H9 (cell line): Measurements from ENCODE around the gene SERTAD1. TPM values are rescaled to one million over a fixed set of nuclear protein-coding genes. Genes with fewer than 3 reads are reported as not detected.

Experiments
- DNase-seq: peaks from one replicate; pipeline ENCODE4 v3.0.0-alpha.2; 2017
- H2AFZ ChIP-seq: one replicate; pipeline ENCODE4 v1.6.1; 2013; ENCODE audit warnings: mild to moderate bottlenecking, low read length, control low read depth, moderate library complexity
- H2AK5ac ChIP-seq: 2 replicates; pipeline ENCODE4 v1.6.1; 2013; ENCODE audit warnings: low read length, control low read depth, mixed read lengths; ENCODE audit not compliant: insufficient read length
- H2BK120ac ChIP-seq: one replicate; pipeline ENCODE4 v1.6.1; 2013; ENCODE audit warnings: low read depth, mild to moderate bottlenecking, low read length, control low read depth, inconsistent platforms; ENCODE audit not compliant: poor library complexity, severe bottlenecking
- H2BK12ac ChIP-seq: 2 replicates; pipeline ENCODE4 v1.6.1; 2013; ENCODE audit warnings: low read length, control low read depth, mixed read lengths, low read depth; ENCODE audit not compliant: insufficient read length
- H2BK15ac ChIP-seq: 2 replicates; pipeline ENCODE4 v1.6.1; 2013; ENCODE audit warnings: low read depth, low read length, control low read depth
- H2BK20ac ChIP-seq: one replicate; pipeline ENCODE4 v1.6.1; 2013; ENCODE audit warnings: low read depth, mild to moderate bottlenecking, low read length, control low read depth, inconsistent platforms; ENCODE audit not compliant: poor library complexity, severe bottlenecking
- H2BK5ac ChIP-seq: 2 replicates; pipeline ENCODE4 v1.6.1; 2013; ENCODE audit warnings: low read length, control low read depth, mixed read lengths; ENCODE audit not compliant: insufficient read length
- H3K14ac ChIP-seq: 2 replicates; pipeline ENCODE4 v1.6.1; 2013; ENCODE audit warnings: low read length, control low read depth; ENCODE audit not compliant: insufficient read depth
- H3K18ac ChIP-seq: 2 replicates; pipeline ENCODE4 v1.6.1; 2013; ENCODE audit warnings: low read depth, mild to moderate bottlenecking, mixed read lengths, low read length, control low read depth; ENCODE audit not compliant: insufficient read length
- H3K23ac ChIP-seq: 2 replicates; pipeline ENCODE4 v1.6.1; 2013; ENCODE audit warnings: low read length, control low read depth, mixed read lengths, low read depth; ENCODE audit not compliant: insufficient read length
- H3K23me2 ChIP-seq: 2 replicates; pipeline ENCODE4 v1.6.1; 2013; ENCODE audit warnings: low read depth, mild to moderate bottlenecking, mixed read lengths, low read length, control low read depth; ENCODE audit not compliant: insufficient read length, poor library complexity, severe bottlenecking
- H3K27ac ChIP-seq: 2 replicates; pipeline ENCODE4 v1.5.1; 2013; ENCODE audit warnings: low read length, control low read depth, mixed read lengths, low read depth; ENCODE audit not compliant: insufficient read length
- H3K27me3 ChIP-seq: 2 replicates; pipeline ENCODE4 v1.6.1; 2013; ENCODE audit warnings: low read length, control low read depth, inconsistent platforms; ENCODE audit not compliant: insufficient read depth
- H3K4ac ChIP-seq: 2 replicates; pipeline ENCODE4 v1.6.1; 2013; ENCODE audit warnings: low read depth, mild to moderate bottlenecking, control low read depth, inconsistent platforms, low read length, moderate library complexity
- H3K4me1 ChIP-seq: 2 replicates; pipeline ENCODE4 v1.6.1; 2013; ENCODE audit warnings: low read length, control low read depth, inconsistent platforms; ENCODE audit not compliant: insufficient read depth
- H3K4me2 ChIP-seq: 2 replicates; pipeline ENCODE4 v1.6.1; 2013; ENCODE audit warnings: low read length, control low read depth, mixed read lengths; ENCODE audit not compliant: insufficient read length, insufficient read depth
- H3K56ac ChIP-seq: 2 replicates; pipeline ENCODE4 v1.6.1; 2013; ENCODE audit warnings: low read depth, mild to moderate bottlenecking, mixed read lengths, low read length, control low read depth; ENCODE audit not compliant: insufficient read length
- H3K79me1 ChIP-seq: 2 replicates; pipeline ENCODE4 v1.6.1; 2013; ENCODE audit warnings: low read depth, mild to moderate bottlenecking, moderate library complexity, low read length, control low read depth, inconsistent platforms; ENCODE audit not compliant: insufficient read depth, poor library complexity, severe bottlenecking
- H3K79me2 ChIP-seq: 2 replicates; pipeline ENCODE4 v1.6.1; 2013; ENCODE audit warnings: low read length, control low read depth, inconsistent platforms; ENCODE audit not compliant: insufficient read depth
- H3K9ac ChIP-seq: 2 replicates; pipeline ENCODE4 v1.6.1; 2013; ENCODE audit warnings: low read length, control low read depth, mixed read lengths; ENCODE audit not compliant: insufficient read length; ENCODE audit errors: extremely low read depth
- H3K9me3 ChIP-seq: one replicate; pipeline ENCODE4 v1.6.1; 2013; ENCODE audit warnings: low read depth, low read length, inconsistent platforms; ENCODE audit not compliant: control insufficient read depth
- H3T11ph ChIP-seq: one replicate; pipeline ENCODE4 v1.6.1; 2013; ENCODE audit warnings: mild to moderate bottlenecking, low read length, control low read depth, inconsistent platforms
- H4K20me1 ChIP-seq: one replicate; pipeline ENCODE4 v1.6.1; 2013; ENCODE audit not compliant: control insufficient read depth, insufficient read length, insufficient read depth
- H4K5ac ChIP-seq: 2 replicates; pipeline ENCODE4 v1.6.1; 2013; ENCODE audit warnings: low read depth, mild to moderate bottlenecking, mixed read lengths, low read length, control low read depth; ENCODE audit not compliant: insufficient read length
- H4K8ac ChIP-seq: replicated peaks from 2 replicates; pipeline ENCODE4 v1.6.1; 2013; ENCODE audit warnings: low read length, control low read depth, mixed read lengths, low read depth; ENCODE audit not compliant: insufficient read length
- H4K91ac ChIP-seq: 2 replicates; pipeline ENCODE4 v1.6.1; 2013; ENCODE audit warnings: low read depth, mild to moderate bottlenecking, moderate library complexity, mixed read lengths, low read length, control low read depth; ENCODE audit not compliant: insufficient read length
- H3K27ac Mint-ChIP-seq, 3 experiments: 2 replicates in 2 of 3; 3 replicates in 1 of 3; pipeline ENCODE4 v1.8.0; 2020 to 2021; ENCODE audit warnings: mixed read lengths in 3 of 3, mild to moderate bottlenecking in 1 of 3, moderate library complexity in 1 of 3
- H3K27me3 Mint-ChIP-seq: 2 replicates; pipeline ENCODE4 v1.8.0; 2021; ENCODE audit warnings: low read depth, mild to moderate bottlenecking, moderate library complexity, mixed read lengths
- H3K36me3 Mint-ChIP-seq, 3 experiments: 2 replicates in 2 of 3; 3 replicates in 1 of 3; pipeline ENCODE4 v1.8.0; 2020 to 2021; ENCODE audit warnings: low read depth in 3 of 3, mixed read lengths in 3 of 3; ENCODE audit not compliant: insufficient read depth in 1 of 3
- H3K4me1 Mint-ChIP-seq, 2 experiments: 2 replicates each; pipeline ENCODE4 v1.8.0; 2020; ENCODE audit warnings: mixed read lengths in 2 of 2
- H3K4me3 Mint-ChIP-seq, 2 experiments: 2 replicates in 1 of 2; 3 replicates in 1 of 2; pipeline ENCODE4 v1.8.0; 2020 to 2021; ENCODE audit warnings: mild to moderate bottlenecking in 2 of 2, mixed read lengths in 2 of 2, moderate library complexity in 1 of 2
- H3K9me3 Mint-ChIP-seq, 2 experiments: 2 replicates in 1 of 2; 3 replicates in 1 of 2; pipeline ENCODE4 v1.8.0; 2020; ENCODE audit warnings: mild to moderate bottlenecking in 2 of 2, mixed read lengths in 2 of 2, moderate library complexity in 1 of 2
- WGBS: extraction: QIAGEN DNeasy Blood & Tissue Kit; methylation state at CpG from one replicate; pipeline ENCODE4 v1.1.7; 2013; ENCODE audit warnings: missing lambda C conversion rate, low lambda C conversion rate, mixed read lengths; ENCODE audit not compliant: insufficient read length; ENCODE audit errors: extremely low coverage; 5-methylcytosine and 5-hydroxymethylcytosine counted together
- total RNA-seq: library from RNA; stranded (reverse); gene quantifications from 2 replicates; pipeline ENCODE4 v1.2.1, GENCODE V29; 2021
- TF ChIP-seq, protein P1 (sequence below): fragments of 200-600 bp; sonication (generic); conservative IDR thresholded peaks from 3 replicates; pipeline ENCODE4 v1.8.0; 2021; ENCODE audit warnings: antibody characterized with exemption, mild to moderate bottlenecking

SERTAD1 gene
- total RNA-seq, 1 experiment from 2014 or later, result 7.9 TPM

DNA sequence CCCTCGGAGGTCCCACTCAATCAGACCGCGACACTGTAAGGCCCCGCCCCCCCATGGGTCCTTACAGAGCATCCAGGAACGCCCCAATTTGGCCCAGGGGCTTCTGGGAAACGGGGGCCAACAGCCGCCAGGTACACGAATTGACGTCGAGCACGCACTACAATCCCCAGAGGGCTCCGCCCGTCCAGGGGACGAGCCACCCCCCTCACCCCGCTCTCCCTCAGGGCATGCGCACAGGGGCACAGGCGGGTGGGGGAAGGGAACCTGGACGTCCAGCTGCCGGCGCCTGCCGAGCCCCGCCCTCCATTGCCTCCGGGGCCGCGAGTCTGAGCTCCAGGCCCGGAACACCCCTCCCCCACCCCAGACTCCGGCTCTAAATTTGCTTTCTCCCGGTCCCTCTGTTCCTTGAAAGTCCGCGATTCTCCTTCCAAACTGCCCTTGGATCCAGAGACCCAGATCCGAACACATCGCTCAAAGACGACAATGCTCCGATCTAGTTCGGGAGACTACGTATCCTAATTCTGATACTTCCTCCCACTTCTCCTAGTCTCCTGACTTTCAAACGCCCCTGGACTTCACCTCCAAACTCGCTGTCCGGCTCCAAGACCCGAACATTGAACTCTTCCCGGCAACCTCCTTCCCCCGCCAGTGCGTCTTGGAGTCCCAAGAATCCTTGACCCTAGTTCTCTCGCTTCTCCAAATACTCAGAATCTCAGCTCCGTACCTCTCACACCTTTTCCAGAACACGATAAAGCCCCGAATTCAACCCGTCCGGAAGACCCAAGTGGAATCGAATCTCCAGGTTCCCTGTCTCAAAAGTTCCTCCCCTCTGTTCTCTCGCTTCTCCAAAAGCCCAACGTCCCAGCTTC, 17.6 kb upstream of the SERTAD1 start:
- DNase-seq, result peak; percentile 100
- H3K27me3 ChIP-seq, result no peaks in the 10 kb centered on the region
- peak overlapping the region; percentile 78; the same call in 1 of the 2 replicates for H3K14ac ChIP-seq
- no peak overlapping the region for H4K8ac ChIP-seq
- H3K23ac ChIP-seq, result no peak overlapping the region
- H4K20me1 ChIP-seq, result no peaks in the 10 kb centered on the region
- H3K23me2 ChIP-seq, result peaks cover 3% of the 10 kb centered on the region
- peak overlapping the region; percentile 20 for H2BK5ac ChIP-seq
- Mint-ChIP-seq H3K4me1 (peaks cover 28 to 32% of the 10 kb centered on the region in 2 experiments), H3K4me3 (peak overlapping the region; percentile 91 to 96), H3K27ac (peak overlapping the region; percentile 97 to 100 (median 98)), H3K9me3 (no peaks in the 10 kb centered on the region; a peak in 1 of 5 replicates), H3K36me3 (peaks cover 15 to 30% (median 25%) of the 10 kb centered on the region in 3 experiments; a peak in 6 of 7 replicates), H3K27me3 (no peaks in the 10 kb centered on the region)
- H3K4me1 ChIP-seq, result no peaks in the 10 kb centered on the region
- no peaks in the 10 kb centered on the region for H3K9me3 ChIP-seq
- H2BK20ac ChIP-seq, result no peak overlapping the region
- H3K27ac ChIP-seq, result peak overlapping the region; percentile 62
- H2BK12ac ChIP-seq, result no peak overlapping the region
- peak overlapping the region; percentile 96 for H3K4me2 ChIP-seq
- H3K79me2 ChIP-seq, result peaks cover 4% of the 10 kb centered on the region; the same call in 1 of the 2 replicates
- H3T11ph ChIP-seq, result no peak overlapping the region
- H3K18ac ChIP-seq, result peak overlapping the region; percentile 91
- no peak overlapping the region for H2AK5ac ChIP-seq
- TF ChIP-seq, protein P1, sequence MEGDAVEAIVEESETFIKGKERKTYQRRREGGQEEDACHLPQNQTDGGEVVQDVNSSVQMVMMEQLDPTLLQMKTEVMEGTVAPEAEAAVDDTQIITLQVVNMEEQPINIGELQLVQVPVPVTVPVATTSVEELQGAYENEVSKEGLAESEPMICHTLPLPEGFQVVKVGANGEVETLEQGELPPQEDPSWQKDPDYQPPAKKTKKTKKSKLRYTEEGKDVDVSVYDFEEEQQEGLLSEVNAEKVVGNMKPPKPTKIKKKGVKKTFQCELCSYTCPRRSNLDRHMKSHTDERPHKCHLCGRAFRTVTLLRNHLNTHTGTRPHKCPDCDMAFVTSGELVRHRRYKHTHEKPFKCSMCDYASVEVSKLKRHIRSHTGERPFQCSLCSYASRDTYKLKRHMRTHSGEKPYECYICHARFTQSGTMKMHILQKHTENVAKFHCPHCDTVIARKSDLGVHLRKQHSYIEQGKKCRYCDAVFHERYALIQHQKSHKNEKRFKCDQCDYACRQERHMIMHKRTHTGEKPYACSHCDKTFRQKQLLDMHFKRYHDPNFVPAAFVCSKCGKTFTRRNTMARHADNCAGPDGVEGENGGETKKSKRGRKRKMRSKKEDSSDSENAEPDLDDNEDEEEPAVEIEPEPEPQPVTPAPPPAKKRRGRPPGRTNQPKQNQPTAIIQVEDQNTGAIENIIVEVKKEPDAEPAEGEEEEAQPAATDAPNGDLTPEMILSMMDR, result no peak
- no peak overlapping the region for H4K91ac ChIP-seq
- H3K9ac ChIP-seq, result peak overlapping the region; percentile 78
- WGBS, result no CpG with 5 or more reads among the region's 52 CpGs
- H3K79me1 ChIP-seq, result peaks cover 6% of the 10 kb centered on the region
- H2AFZ ChIP-seq, result no peak overlapping the region
- no peak overlapping the region for H2BK120ac ChIP-seq
- no peak overlapping the region for H4K5ac ChIP-seq
- H3K56ac ChIP-seq, result no peak overlapping the region
- H3K4ac ChIP-seq, result no peak overlapping the region; the same call in 1 of the 2 replicates
- H2BK15ac ChIP-seq, result no peak overlapping the region
